ENCODE data around the gene GPRASP3. TPM values are rescaled to one million over a fixed set of nuclear protein-coding genes. Genes with fewer than 3 reads are reported as not detected.

The GPRASP3 gene
- total and polyA plus RNA-seq, 4 donors: 0.47 to 3.5 (median 1.9) TPM

DNA sequence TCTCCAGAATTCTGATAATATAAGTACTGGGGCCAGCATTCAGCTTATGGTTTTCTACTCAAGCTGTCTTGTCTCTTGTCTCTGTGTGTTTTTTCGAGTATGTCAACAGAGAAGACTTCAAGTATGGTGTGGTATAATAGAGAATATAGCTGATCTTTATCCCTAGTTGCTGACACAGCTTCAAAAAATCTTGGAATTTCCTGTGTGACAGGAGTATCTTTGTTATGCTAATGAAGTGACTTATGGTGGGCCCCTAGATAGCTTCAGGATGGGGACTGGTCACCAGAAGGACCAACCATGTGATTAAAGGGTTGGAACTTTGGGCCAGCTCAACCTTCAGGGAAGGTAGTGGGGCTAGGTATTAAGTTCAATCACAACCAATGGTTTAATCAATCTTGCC is 2.9 kb downstream of the GPRASP3 start:
- Histone ChIP-seq H3K9me3 (ENCODE audit: control insufficient read depth in 4 of 4, low read length in 3 of 4) (no peaks in the 10 kb centered on the region), H3K9ac (ENCODE audit: low read depth in 1 of 2, low read length in 2 of 2) (no peak overlapping the region), H3K4me3 (ENCODE audit: low read depth in 1 of 3, low read length in 3 of 3) (no peak overlapping the region), H3K36me3 (ENCODE audit: control insufficient read depth in 4 of 4, insufficient read depth in 3 of 4, low read depth in 1 of 4, low read length in 3 of 4) (no peaks in the 10 kb centered on the region), H3K4me1 (ENCODE audit: control insufficient read depth in 4 of 4, insufficient read depth in 4 of 4, low read length in 3 of 4) (peaks cover 0 to 10% (median 3%) of the 10 kb centered on the region in 4 donors), H3K27me3 (ENCODE audit: control insufficient read depth in 4 of 4, insufficient read depth in 4 of 4, low read length in 3 of 4) (peaks cover 0 to 2% (median 0%) of the 10 kb centered on the region in 4 donors), H3K27ac (ENCODE audit: low read depth in 1 of 2, low read length in 2 of 2) (no peak overlapping the region)
- TF ChIP-seq, protein P1, sequence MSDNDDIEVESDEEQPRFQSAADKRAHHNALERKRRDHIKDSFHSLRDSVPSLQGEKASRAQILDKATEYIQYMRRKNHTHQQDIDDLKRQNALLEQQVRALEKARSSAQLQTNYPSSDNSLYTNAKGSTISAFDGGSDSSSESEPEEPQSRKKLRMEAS (IDR thresholded peaks at IDR 0.05): no peak
- TF ChIP-seq, protein P2, sequence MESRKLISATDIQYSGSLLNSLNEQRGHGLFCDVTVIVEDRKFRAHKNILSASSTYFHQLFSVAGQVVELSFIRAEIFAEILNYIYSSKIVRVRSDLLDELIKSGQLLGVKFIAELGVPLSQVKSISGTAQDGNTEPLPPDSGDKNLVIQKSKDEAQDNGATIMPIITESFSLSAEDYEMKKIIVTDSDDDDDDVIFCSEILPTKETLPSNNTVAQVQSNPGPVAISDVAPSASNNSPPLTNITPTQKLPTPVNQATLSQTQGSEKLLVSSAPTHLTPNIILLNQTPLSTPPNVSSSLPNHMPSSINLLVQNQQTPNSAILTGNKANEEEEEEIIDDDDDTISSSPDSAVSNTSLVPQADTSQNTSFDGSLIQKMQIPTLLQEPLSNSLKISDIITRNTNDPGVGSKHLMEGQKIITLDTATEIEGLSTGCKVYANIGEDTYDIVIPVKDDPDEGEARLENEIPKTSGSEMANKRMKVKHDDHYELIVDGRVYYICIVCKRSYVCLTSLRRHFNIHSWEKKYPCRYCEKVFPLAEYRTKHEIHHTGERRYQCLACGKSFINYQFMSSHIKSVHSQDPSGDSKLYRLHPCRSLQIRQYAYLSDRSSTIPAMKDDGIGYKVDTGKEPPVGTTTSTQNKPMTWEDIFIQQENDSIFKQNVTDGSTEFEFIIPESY (IDR thresholded peaks at IDR 0.05): no peak
- TF ChIP-seq FOXA2 (IDR thresholded peaks at IDR 0.05) (no peak), FOXA1 (IDR thresholded peaks at IDR 0.05) (no peak), YY1 (IDR thresholded peaks at IDR 0.05) (no peak)
- WGBS: 92% methylated on average over 1 of the region's 1 CpG
- no peak for DNase-seq (ENCODE audit: low spot score)

DNA sequence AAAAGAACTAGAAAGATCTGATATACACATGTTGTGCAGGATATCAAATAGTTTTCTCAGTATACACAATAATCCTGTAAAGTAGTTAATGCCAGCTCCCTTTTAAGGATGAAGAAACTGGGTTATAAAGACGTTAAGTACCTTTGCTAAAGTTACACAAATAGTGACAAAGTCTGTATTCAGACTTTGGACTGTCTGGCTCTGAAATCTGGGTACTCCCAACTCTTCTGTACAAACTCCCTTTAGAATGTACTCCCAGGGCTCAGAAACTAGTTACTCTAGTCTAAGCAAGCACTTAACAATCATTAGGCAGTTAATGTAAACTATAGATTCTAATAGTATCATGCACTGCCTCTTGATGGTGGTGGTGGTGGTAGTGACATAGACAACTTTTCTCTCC is 7.2 kb downstream of the GPRASP3 start:
- Histone ChIP-seq H3K36me3 (ENCODE audit: control insufficient read depth in 4 of 4, insufficient read depth in 3 of 4, low read depth in 1 of 4, low read length in 3 of 4) (no peaks in the 10 kb centered on the region), H3K9ac (ENCODE audit: low read depth in 1 of 2, low read length in 2 of 2) (no peak overlapping the region), H3K4me3 (ENCODE audit: low read depth in 1 of 3, low read length in 3 of 3) (no peak overlapping the region), H3K27ac (ENCODE audit: low read depth in 1 of 2, low read length in 2 of 2) (no peak overlapping the region), H3K9me3 (ENCODE audit: control insufficient read depth in 4 of 4, low read length in 3 of 4) (no peaks in the 10 kb centered on the region), H3K4me1 (ENCODE audit: control insufficient read depth in 4 of 4, insufficient read depth in 4 of 4, low read length in 3 of 4) (no peaks in the 10 kb centered on the region), H3K27me3 (ENCODE audit: control insufficient read depth in 4 of 4, insufficient read depth in 4 of 4, low read length in 3 of 4) (peaks cover 0 to 2% (median 0%) of the 10 kb centered on the region in 4 donors)
- TF ChIP-seq, protein P3, sequence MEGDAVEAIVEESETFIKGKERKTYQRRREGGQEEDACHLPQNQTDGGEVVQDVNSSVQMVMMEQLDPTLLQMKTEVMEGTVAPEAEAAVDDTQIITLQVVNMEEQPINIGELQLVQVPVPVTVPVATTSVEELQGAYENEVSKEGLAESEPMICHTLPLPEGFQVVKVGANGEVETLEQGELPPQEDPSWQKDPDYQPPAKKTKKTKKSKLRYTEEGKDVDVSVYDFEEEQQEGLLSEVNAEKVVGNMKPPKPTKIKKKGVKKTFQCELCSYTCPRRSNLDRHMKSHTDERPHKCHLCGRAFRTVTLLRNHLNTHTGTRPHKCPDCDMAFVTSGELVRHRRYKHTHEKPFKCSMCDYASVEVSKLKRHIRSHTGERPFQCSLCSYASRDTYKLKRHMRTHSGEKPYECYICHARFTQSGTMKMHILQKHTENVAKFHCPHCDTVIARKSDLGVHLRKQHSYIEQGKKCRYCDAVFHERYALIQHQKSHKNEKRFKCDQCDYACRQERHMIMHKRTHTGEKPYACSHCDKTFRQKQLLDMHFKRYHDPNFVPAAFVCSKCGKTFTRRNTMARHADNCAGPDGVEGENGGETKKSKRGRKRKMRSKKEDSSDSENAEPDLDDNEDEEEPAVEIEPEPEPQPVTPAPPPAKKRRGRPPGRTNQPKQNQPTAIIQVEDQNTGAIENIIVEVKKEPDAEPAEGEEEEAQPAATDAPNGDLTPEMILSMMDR (IDR thresholded peaks at IDR 0.05; ENCODE audit: low read depth, low read length, missing input control): no peak
- TF ChIP-seq HNF4G (IDR thresholded peaks at IDR 0.05): no peak
- no peak for TF ChIP-seq RAD21 (IDR thresholded peaks at IDR 0.05)
- TF ChIP-seq SP1 (IDR thresholded peaks at IDR 0.05): peak; percentile 31
- TF ChIP-seq RXRA (IDR thresholded peaks at IDR 0.05): no peak
- TF ChIP-seq, protein P4, sequence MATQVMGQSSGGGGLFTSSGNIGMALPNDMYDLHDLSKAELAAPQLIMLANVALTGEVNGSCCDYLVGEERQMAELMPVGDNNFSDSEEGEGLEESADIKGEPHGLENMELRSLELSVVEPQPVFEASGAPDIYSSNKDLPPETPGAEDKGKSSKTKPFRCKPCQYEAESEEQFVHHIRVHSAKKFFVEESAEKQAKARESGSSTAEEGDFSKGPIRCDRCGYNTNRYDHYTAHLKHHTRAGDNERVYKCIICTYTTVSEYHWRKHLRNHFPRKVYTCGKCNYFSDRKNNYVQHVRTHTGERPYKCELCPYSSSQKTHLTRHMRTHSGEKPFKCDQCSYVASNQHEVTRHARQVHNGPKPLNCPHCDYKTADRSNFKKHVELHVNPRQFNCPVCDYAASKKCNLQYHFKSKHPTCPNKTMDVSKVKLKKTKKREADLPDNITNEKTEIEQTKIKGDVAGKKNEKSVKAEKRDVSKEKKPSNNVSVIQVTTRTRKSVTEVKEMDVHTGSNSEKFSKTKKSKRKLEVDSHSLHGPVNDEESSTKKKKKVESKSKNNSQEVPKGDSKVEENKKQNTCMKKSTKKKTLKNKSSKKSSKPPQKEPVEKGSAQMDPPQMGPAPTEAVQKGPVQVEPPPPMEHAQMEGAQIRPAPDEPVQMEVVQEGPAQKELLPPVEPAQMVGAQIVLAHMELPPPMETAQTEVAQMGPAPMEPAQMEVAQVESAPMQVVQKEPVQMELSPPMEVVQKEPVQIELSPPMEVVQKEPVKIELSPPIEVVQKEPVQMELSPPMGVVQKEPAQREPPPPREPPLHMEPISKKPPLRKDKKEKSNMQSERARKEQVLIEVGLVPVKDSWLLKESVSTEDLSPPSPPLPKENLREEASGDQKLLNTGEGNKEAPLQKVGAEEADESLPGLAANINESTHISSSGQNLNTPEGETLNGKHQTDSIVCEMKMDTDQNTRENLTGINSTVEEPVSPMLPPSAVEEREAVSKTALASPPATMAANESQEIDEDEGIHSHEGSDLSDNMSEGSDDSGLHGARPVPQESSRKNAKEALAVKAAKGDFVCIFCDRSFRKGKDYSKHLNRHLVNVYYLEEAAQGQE (IDR thresholded peaks at IDR 0.05): no peak
- TF ChIP-seq HNF4A (conservative IDR thresholded peaks at IDR 0.05): peak; percentile 34 to 57
- DNase-seq (ENCODE audit: low spot score): no peak
- 29% methylated on average over 1 of the region's 1 CpG for WGBS

All from liver (tissue), 9 donors.